HG02678 (cell line): ENCODE data around the gene HSPG2.
"Not testable (repeated sequence)": the region's sequence is repeated elsewhere in the genome, so short reads cannot be mapped to it uniquely, and the experiment has no call there.

Experiments used
- ATAC-seq: cut with Tn5 transposase; IDR thresholded peaks from one replicate; pipeline ENCODE4 v1.9.1; 2021; ENCODE audit warnings: mild to moderate bottlenecking, moderate library complexity; ENCODE audit not compliant: unreplicated experiment

The HSPG2 gene

GRCh38 chr1:21937034-21937371 is at the start of gene HSPG2:
Gene HSPG2, minus strand, starts transcription at chr1:21937310. Its CDS starts 93 bp downstream, at chr1:21937217.
- no peak for ATAC-seq

GRCh38 chr1:21986386-21986785 is 49.3 kb upstream of the HSPG2 start:
- not testable (repeated sequence) for ATAC-seq

GRCh38 chr1:21985893-21986292 is 48.8 kb upstream of the HSPG2 start:
- not testable (repeated sequence) for ATAC-seq

GRCh38 chr1:21983539-21983938 is 46.4 kb upstream of the HSPG2 start:
- not testable (repeated sequence) for ATAC-seq

- not testable (repeated sequence) for ATAC-seq
Measured at GRCh38 chr1:21982122-21982521, 45.0 kb upstream of the HSPG2 start.

GRCh38 chr1:21981253-21981652 is 44.1 kb upstream of the HSPG2 start:
- ATAC-seq: not testable (repeated sequence)

GRCh38 chr1:21980515-21981220 is 43.6 kb upstream of the HSPG2 start:
- not testable (repeated sequence) for ATAC-seq

- ATAC-seq: not testable (repeated sequence)
Measured at GRCh38 chr1:21978209-21978608, 41.1 kb upstream of the HSPG2 start.

- ATAC-seq: not testable (repeated sequence)
Measured at GRCh38 chr1:21976703-21977239, 39.7 kb upstream of the HSPG2 start, which contains the start of gene CELA3B. Gene CELA3B, plus strand, starts transcription at chr1:21977022. Its CDS starts 18 bp downstream, at chr1:21977040.

GRCh38 chr1:21975296-21975695 is 38.2 kb upstream of the HSPG2 start:
- ATAC-seq: not testable (repeated sequence)

GRCh38 chr1:21974699-21975098 is 37.6 kb upstream of the HSPG2 start:
- not testable (repeated sequence) for ATAC-seq

- ATAC-seq: not testable (repeated sequence)
Measured at GRCh38 chr1:21973948-21974347, 36.8 kb upstream of the HSPG2 start.

- ATAC-seq: not testable (repeated sequence)
Measured at GRCh38 chr1:21972973-21973441, 35.9 kb upstream of the HSPG2 start.

- ATAC-seq: not testable (repeated sequence)
Measured at GRCh38 chr1:21970523-21970922, 33.4 kb upstream of the HSPG2 start.

GRCh38 chr1:21969066-21969465 is 32.0 kb upstream of the HSPG2 start:
- ATAC-seq: not testable (repeated sequence)

GRCh38 chr1:21967216-21967615 is 30.1 kb upstream of the HSPG2 start:
- not testable (repeated sequence) for ATAC-seq

GRCh38 chr1:21966247-21967000 is 29.3 kb upstream of the HSPG2 start:
- no peak for ATAC-seq

- no peak for ATAC-seq
Measured at GRCh38 chr1:21963477-21964217, 26.5 kb upstream of the HSPG2 start.

GRCh38 chr1:21961799-21962198 is 24.7 kb upstream of the HSPG2 start:
- ATAC-seq: no peak

GRCh38 chr1:21961337-21961736 is 24.2 kb upstream of the HSPG2 start:
- ATAC-seq: no peak
